Retina (tissue), 1 donor: ENCODE results near the gene PGS1.
A peak's percentile ranks its signal among the peaks of the same experiment; 100 is the strongest.

Experiments used
- DNase-seq: peaks from one replicate; pipeline ENCODE4 v3.0.0-alpha.2; 2016

Gene PGS1

DNA sequence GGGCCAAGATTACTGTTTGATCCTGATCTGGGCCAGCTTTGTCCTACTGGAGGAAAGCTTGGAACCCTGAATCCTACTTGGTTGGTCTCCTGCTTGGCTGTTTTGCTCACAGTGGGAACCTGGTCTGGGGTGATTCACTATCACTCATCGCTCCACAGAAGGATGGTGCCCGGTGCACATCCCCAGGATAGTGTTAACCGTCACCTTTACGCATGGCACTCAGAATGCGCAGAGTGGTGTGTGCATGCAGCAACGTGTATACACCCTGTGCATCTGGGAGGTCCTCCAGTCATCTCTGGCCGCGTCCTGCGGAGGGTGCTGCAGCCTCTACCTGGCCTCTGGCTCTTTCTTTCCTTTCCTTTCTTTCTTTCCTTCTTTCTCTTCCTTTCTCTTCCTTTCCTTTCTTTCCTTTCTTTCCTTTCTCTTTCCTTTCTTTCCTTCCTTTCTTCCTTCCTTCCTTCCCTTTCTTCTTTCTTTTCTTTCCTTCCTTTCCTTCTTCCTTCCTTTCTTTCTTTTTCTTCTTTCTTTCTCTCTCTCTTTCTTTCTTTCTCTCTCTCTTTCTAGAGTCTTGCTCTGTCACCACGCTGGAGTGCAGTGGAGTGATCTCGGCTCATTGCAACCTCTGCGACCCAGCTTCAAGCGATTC lies 31.7 kb upstream of the PGS1 start:
- no peak for DNase-seq

DNA sequence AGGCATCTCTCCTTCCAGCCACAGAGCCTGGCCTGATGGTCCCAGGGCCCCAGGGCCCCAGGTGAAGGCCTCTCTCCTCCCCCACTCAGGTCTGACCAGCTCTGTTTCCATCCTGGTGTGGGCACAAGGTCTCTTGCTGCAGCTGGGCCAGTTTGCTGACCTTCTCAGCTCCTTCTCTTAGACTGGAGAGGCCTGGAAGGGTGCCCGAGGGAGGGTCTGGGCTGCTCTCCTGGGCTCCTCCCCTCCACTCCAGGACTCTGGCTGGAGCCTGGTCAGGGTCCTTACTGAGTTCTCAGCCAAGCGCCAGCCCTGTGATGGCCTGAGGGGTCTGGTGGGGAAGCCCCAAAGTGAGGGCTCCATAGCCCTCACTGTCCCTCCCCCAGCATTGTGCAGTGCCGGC lies 31.0 kb upstream of the PGS1 start:
- no peak for DNase-seq

DNA sequence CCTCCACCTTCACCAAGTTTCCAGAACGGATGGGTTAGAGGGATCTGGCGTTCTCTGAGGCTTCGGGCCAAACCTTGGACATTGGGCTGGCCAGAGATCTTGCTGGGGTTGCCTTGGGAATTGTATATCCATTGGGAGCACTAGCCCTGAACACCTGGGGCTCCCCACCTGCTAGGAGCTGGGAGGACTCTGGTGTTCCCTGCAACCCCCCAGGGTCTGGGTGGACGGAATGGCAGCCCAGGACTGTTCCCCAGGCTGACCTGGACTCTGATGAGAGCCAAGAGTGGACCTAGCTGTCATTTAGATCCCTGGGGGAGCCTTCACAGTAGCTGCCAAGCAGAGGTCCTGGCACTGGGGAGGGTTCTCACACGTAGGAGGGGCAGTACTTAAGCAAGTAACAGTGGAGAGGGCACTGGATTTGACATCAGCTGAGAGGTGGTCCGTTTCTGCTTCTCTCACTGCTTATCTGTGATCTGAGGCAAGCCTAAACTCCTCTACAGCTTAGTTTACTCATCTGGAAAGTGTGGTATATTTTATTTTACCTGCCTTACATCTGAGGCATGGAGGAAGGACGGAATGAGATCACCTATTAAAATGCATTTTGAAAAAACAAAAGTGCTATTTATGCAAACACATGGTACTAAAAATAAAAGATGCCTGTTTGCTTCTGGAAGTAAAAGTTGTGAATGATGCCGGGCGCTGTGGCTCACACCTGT lies 30.2 kb upstream of the PGS1 start:
- no peak for DNase-seq

DNA sequence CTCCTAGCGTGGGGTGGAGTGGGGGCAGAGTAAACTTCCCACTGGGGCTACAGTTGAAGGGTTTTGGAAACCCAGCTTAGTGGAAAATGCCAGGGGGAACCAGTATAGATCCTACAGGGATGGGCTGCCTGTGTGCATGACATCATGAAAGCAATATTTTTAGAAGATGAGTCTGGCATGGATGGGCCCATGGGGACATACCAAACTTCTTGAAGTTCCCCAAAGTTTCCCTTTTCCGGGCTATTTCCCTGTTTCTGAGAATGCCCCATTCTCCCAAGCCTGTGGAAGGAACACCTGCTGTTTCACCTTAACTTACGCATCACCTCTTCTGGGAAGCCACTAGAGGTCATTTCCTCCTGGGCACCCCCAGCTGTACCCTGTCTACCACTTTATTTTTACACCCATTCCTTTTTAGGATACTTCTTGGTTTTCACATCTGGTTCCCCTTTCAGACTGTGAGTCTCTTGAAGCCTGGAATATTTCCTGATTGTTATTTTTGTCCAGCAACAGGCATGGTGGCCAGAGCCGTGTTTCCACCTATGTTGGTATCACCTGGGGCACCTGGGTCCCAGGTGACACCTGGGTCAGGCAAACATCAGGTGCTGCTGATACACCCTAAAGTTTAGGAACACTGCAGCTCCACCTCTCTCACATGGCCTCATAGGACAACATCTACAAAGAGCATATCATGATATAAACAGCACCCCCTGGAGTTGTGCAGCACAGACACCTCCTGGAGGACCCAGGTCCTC lies 28.4 kb upstream of the PGS1 start:
- no peak for DNase-seq

DNA sequence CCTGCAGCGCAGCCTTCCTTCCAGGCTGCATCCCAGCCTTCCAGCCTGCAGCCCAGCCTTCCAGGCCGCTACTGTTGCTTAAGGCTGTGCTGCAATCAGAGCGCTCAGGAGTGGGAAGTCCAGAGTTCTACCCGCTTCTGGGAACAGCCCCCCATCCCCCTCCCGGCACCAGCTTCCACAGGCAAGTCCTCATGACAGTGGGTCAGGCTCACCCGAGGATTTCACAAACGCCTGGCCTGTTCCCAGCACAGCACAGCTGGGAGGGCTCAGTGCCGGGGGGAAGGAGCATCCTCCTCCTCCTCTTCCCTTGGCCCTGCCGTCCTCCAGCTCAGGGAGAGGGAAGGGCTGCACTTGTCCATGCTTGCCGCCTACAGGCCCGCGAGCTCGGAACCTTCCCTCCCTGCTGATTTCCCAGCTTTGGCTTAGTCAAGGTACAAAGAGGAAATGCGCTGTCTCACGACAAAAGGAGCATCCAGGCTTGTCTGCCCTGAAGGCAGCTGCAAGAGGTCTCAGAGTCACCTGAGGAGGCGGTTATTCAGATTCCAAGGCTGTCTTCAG lies 26.9 kb upstream of the PGS1 start:
- peak; percentile 59 for DNase-seq

DNA sequence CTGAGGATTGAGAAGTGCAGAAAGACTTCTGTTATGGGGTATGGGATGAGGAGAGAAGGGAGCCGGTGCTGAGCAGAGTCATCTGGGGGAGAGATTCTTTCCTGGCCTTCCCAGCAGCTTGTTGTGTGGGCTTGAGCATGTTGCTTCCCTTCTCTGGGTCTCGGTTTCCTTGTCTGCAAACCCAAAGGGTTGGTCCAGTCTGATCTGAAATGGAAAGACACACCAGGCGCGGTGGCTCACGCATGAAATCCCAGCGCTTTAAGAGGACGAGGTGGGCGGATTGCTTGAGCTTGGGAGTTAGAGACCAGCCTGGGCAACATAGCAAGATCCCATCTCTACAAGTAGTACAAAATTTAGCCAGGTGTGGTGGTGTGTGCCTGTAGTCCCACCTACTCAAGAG lies 24.6 kb upstream of the PGS1 start:
- peak; percentile 37 for DNase-seq

DNA sequence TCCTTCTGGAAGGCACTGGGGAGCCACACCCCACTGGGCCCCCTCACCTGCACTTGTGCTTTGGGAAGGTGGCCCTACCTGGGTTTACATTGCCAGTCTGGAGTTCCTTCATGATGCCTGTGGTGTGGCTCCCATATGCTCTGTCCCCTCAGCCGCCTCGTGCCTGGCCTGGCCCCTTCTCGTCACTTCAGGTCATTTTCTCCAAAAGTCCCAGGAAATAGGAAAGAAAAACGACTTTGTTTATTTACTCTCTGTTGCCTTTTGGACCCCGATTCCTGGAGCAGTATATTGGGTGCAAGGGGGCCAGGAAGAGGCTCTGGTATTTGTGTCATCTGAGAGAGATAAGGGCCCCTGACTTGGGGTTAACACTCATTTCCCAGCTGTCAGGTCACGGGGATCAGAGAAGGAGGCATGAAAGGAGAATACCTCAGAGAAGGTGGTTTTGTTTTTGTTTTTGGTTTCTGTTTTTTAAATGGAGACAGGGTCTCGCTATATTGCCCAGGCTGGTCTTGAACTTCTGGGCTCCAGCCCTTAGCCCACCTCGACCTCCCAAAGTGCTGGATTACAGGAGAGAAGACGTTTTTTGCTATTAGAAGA lies 23.3 kb upstream of the PGS1 start:
- no peak for DNase-seq

DNA sequence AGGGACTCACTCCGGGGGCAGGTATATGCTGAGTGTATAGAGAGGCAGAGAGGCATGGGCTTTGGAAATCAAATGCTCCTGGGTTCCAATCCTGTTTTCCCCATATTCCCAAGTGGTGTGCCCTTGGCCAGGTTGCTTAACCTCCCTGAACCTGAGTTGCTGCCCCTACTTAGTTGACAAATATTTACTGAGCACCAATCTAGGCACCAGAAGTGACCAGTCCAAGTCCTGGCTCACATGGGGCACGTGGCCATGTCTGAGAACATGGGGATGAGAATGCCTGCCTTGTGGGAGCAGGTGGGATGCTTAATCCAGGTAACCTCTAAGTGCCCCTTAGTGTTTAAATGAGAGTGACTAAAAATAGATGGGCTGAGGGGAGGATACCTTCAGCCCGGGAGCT lies 22.7 kb upstream of the PGS1 start:
- DNase-seq = no peak

DNA sequence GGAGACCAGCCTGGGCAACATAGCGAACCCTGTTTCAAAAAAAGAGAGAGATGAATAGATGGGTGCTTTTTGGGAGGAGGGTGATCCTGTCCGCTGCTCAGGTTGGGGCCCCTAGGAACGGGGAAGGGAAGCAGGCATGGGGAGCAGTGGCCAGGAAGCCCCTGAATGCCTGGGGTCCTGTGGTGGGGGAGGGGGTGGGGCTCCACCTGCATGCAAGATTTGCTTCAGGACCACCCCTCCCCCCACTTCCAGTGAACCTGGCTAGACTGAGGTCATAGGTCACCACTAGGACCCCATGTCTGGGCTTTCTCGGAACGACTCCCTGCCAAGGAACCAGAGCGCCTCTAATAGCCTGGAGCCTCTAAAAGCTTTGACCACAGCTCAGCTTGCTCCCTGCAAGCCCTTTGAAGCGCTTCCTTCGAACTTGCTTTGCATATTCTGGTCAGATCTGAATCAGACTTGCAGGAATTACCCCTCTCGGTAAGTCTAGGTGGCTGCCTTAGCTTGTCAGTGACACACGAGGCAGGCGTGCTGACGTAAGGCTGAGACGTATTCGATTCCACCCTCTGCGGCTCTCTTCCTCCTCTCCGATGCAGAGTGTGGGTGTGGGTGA lies 22.2 kb upstream of the PGS1 start:
- no peak for DNase-seq

DNA sequence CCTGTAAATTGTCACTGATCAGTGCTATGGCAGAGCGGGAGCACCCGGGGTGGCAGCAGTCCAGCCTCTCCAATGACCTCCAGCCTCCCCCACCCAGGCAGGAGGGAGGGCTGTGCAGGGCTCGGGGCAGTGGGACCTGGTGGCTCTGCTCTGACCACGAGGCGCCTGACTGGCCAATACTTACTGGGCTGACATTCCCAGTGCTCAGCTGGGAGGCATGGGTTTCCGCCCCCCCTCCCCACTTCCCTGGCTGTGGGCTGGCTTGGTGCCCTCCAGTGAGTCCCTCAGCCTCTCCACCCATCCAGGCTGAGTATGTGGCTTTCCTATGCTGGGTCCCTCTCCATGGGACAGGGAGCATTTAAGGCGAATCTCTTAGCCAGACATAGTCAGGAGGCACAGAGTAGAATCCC lies 21.3 kb upstream of the PGS1 start:
- no peak for DNase-seq

DNA sequence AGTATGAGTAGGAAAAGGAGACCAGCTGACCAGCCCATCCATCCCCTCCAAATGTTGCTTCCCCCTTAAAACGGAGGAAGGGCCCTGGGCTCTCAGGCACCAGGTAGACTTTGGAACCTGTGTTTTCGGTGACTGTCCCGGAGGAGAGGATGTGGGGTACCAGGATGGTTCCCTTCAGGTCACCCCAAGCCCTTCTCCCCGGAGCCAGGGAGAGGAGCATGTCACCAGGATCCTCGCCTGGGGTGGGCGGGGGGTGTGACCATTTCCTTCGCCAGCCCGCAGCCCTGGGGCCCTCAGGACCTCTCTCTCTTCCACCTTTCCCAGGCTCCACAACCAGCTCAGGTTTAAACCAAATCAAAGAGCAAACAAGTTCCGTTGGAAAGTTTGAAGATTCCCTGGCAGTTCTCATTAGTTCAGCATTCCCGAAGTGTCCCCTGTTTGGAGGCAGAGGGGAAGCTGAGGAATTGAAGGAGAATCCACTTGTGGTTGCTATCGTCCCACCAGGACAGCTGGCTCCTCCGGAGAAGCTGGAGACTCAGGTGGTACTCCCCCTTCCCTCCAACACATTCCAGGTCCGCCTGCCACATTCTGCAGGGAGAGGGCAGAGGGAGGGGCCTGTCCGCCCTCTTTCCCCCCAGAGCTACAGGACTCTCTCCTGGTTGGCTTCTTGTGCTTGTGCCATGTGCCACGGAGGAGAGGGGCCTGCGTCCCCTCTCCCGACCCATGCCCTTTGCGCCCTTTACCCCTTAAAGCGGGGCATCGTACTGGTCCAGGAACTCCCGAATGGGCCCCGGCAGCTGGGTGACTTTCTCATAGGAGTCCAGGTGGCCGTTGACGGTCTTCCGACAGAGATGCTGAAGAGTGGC lies 20.5 kb upstream of the PGS1 start:
- DNase-seq = no peak

DNA sequence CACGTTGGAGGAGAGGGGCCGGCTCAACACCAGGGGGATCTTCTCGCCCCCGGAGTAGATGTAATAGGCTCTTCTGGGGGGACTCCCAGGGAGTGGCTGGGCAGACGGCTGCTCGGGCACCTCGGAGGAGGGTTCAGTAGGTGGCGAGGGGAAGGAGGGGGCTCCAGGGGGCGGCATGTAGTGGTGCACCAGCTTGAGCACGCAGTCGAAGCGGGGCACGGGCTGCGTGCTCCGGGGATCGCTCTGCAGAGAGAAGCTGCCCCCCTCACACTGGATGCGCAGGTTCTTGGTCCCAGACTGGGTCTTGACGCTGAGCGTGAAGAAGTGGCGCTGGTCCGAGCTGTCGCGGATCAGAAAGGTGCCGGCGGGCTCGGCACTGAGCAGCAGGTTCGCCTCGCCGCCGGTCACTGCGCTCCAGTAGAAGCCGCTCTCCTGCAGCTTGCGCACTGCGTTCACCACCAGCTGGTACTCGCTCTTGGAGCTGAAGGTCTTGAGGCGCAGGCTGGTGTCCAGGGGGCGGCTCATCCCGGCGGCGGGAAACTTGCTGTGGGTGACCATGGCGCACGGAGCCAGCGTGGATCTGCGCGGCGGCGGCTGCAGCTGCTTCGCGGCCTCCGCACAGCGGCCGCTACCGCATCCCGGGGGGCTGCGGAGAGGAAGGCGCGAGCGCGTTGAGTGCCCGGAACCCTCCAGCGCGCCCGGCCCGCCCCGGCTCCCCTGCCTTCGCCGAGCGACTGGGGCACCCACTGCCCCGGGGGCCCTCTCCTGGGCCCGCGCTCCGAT lies 19.7 kb upstream of the PGS1 start:
- DNase-seq = peak; percentile 77

DNA sequence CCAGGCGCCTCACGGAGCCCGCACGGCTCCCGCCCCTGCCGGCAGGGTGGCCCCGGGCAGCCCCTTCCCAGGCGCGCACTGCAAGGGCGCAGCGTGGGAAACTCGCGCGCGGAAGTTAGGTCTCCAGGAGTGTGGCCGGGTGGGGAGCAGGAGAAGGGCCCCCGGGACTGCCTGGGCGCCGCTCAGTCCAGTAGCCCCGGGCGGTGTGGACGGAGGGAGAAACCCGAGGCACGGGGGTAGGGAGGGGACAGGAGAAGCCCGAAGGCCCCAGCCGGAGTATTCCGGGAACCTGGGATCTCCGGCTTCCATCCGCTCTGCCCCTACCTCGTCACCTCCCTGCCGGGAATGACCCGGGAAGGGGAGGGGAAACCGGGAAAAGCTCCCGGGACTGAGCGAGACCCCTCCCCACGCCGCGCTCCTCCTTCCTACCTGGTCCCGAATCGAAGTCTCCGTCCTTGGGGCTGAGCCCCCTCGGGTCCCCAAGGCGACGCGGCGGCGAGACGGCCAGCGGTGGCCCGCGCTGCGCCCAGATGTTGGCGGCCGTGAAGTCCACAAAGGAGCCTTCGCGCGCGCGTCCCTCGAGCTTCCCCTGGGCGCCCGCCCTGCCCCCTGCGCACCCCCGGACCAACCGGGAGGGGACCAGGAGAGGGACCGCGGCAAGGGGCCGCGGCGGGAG lies 19.0 kb upstream of the PGS1 start:
- peak; percentile 86 for DNase-seq

DNA sequence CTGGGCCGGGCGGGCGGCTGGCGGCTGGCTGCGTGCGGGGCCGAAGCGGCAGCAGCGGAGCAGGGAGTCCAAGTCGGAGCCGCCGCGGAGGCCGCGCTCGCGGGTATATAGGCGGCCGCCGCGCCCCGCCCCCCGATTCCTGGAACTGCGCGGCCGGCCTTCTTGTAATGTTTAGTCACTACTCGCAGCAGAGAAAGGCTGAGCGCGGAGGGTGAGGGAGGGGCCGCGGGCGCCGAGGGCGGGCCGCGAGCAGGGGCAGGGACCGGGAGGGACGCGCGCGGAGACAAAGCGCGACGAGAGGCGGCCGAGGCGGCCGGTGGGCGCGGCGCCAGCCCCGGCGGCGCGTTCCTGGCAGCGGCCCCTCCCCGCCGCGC lies 18.5 kb upstream of the PGS1 start, which contains the start of gene SOCS3:
Gene SOCS3, minus strand, starts transcription at position 81 of the 374 bp plus-strand sequence. CDS start 982 bp downstream, outside the sequence.
- DNase-seq = peak; percentile 90

DNA sequence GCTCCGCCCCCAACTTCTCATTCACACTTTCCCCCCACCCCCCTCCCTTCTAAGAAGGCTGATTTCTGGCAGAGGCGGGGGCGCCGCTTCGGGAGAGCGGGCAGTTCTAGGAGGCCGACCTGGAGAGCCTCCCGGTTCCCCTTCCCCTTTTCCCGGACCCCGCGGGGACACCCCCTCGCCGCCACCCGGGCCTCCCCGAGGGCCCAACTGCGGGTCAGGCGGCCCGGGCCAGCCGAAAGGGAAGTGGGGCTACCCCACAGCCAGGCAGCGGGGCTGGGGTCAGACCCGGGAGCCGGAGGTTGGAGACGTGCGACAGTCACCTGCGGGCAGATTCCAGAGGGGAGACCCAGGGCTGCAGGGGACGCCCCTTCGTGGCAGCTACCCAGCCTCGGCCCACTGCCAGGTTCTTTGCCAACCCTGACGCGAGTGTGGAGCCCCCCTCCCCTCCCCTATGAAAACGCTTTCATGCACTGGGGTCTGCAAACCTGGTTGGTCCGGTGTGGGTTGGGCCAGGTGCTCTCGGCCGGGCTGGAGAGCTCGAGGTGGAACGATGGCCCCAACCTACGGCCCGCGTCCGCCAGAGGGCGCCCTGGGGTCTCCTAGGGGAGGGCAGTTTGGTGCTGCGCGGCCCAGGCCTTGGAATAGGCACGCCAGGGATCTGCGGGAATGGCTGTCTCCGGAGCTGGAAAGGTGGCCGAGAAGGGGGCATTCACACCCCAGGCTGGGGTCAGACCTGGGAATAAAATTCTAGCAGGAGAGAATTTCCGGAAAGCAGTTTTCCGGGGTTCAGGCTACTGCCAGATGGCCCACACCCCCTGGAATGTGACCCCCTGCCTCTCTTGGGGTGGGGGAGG lies 17.9 kb upstream of the PGS1 start:
- peak; percentile 91 for DNase-seq

DNA sequence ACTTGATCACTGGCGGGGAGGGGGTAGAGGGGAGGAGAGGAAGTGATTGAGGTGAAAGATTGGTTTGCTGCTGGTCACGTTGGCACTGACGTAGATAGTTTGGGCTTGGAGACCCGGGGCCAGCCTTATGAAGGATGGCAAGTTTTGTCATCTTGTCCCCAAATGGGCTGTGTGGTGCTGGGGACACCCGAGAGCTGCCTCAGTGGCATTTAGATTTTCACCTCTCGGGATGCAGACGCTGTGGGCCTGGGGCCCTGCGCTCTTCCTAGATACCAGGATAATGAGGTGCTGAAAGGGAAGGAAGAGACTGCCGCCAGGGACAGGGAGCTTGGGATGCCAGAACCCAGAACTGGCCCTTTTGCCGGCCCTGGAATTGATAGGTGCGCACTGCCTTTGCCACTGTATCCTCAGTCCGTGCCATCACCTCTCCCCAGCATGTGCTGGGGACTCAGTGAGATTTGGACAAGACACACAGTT lies 17.2 kb upstream of the PGS1 start:
- DNase-seq = no peak

DNA sequence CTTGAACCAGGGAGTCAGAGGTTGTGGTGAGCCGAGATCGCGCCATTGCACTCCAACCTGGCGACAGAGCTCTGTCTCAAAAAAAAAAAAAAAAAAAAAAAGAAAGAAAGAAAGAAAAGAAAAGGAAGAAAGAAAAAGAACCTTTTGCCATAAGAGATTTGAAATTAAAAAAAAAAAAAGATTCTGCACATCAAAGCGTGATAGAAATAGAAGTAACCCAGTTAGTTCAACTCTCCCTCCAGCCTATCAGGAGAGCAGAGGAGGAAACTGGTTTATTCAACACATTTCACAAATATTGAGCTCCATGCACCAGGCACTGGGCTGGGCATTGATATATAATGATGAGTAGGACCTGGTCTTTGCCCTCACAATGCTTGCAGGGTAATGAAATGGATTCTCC lies 16.2 kb upstream of the PGS1 start:
- DNase-seq = no peak

DNA sequence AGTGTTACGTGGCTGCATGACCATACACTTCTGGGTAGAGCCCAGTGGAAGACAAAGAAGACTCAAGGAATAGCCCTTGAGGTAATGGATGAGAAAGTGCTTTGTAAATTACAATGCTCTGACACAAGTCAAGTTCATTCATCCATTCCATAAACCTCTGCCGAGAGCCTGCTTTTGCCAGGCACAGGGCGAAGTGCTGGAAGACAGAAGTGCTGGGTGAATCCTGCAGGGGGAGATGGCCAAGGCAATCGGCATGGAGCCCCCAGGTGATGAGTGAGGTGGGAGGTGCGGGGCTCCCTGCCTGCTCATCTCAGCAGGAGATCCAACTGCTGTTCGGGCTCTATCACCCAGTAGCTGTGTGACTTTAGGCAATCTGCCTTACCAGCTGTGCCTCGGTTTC lies 15.8 kb upstream of the PGS1 start:
- DNase-seq = no peak
